Ovary (tissue), 3 donors: ENCODE data around the gene NDUFA12.

Source experiments
- POLR2A ChIP-seq: fragments of 450-650 bp; IDR thresholded peaks from one replicate; pipeline ENCODE4 v1.6.1; 2017; ENCODE audit warnings: antibody characterized with exemption, mild to moderate bottlenecking, moderate library complexity
- TF ChIP-seq, protein P1 (sequence below), 3 donors: fragments of 450-650 bp in 2 of 3; fragments of 200-600 bp in 1 of 3; IDR thresholded peaks; one replicate each; pipeline versions ENCODE4 v1.5.1 to v1.8.0; 2016 to 2022; ENCODE audit warnings: antibody characterized with exemption in 3 of 3, mild to moderate bottlenecking in 1 of 3
- donor health status: DM: no; HTN: no; CAD: no.

DNA sequence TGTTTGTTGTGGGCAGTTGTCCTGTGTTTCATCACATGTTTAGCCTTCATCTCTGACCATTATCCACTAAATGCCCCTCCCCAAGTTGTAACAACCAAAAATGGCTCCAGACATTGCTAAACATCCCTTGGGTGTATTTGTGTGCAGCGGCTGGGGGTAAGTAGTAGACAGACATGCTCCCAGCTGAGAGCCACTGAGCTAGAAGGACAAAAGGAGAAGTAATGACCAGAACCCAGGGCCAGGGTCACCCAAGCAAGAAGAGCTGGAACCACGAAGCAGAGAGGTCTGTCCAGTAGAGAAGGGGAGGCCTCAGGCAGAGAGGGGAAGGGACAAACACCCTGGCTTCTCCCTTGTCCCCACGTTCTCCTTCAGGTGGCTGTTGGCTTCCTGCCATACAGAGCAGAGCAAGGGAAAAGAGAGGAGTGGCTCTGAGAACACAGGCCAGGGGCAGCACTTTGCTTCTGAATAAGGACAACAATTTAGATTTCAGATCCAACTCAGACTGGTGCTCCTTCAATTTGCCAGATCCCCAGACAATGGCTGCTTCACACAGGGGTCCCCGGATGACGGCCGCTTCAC is 55.2 kb downstream of the NDUFA12 start:
- no peak for TF ChIP-seq POLR2A
- TF ChIP-seq, protein P1, sequence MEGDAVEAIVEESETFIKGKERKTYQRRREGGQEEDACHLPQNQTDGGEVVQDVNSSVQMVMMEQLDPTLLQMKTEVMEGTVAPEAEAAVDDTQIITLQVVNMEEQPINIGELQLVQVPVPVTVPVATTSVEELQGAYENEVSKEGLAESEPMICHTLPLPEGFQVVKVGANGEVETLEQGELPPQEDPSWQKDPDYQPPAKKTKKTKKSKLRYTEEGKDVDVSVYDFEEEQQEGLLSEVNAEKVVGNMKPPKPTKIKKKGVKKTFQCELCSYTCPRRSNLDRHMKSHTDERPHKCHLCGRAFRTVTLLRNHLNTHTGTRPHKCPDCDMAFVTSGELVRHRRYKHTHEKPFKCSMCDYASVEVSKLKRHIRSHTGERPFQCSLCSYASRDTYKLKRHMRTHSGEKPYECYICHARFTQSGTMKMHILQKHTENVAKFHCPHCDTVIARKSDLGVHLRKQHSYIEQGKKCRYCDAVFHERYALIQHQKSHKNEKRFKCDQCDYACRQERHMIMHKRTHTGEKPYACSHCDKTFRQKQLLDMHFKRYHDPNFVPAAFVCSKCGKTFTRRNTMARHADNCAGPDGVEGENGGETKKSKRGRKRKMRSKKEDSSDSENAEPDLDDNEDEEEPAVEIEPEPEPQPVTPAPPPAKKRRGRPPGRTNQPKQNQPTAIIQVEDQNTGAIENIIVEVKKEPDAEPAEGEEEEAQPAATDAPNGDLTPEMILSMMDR (IDR thresholded peaks at IDR 0.05) = no peak
